GM06990 (cell line): ENCODE measurements around the gene NOSIP.

Experiments
- DNase-seq: peaks from one replicate; pipeline ENCODE4 v3.0.0-alpha.2; 2011; ENCODE audit not compliant: insufficient read length; ENCODE audit errors: extremely low read depth
- H3K27me3 ChIP-seq: replicated peaks from 2 replicates; pipeline ENCODE4 v1.6.0; 2011; ENCODE audit warnings: low read length; ENCODE audit not compliant: control insufficient read depth, insufficient read depth
- H3K36me3 ChIP-seq: 2 replicates; pipeline ENCODE4 v1.5.1; 2011; ENCODE audit warnings: low read length; ENCODE audit not compliant: control insufficient read depth, insufficient read depth
- H3K4me3 ChIP-seq: replicated peaks from 2 replicates; pipeline ENCODE4 v1.5.1; 2011; ENCODE audit warnings: low read depth, mild to moderate bottlenecking, control low read depth, low read length
- CTCF ChIP-seq: IDR thresholded peaks from 2 replicates; pipeline ENCODE4 v1.5.1; 2011; ENCODE audit warnings: low read length, control low read depth, mild to moderate bottlenecking, inconsistent platforms; ENCODE audit not compliant: insufficient read depth, poor library complexity, severe bottlenecking

NOSIP gene

GRCh38 chr19:49573425-49573824 lies 6.9 kb downstream of the NOSIP start:
- Histone ChIP-seq H3K4me3 (no peak overlapping the region), H3K27me3 (no peaks in the 10 kb centered on the region), H3K36me3 (no peaks in the 10 kb centered on the region; the same call in none of the 2 replicates)
- no peak for DNase-seq
- TF ChIP-seq CTCF: no peak

DNA sequence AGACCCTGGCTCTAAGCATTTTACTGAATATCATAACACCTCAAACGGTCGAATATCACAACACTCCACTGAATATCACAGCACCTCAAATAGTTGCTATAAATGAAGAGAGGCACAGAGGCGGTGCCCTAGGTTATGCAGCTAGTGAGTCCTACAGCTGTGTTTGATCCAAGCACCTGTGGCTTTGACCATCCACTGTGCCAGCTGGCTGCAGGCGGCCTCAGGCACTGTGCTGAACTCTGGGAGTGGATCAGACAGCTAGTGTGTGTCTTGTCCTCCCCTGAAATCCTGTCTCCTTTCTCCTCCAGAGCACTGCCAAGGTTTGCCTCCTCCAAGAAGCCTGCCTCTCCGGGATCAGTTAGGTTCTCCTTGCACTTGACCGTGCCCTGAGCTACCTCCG lies 7.3 kb downstream of the NOSIP start:
- no peak for DNase-seq

DNA sequence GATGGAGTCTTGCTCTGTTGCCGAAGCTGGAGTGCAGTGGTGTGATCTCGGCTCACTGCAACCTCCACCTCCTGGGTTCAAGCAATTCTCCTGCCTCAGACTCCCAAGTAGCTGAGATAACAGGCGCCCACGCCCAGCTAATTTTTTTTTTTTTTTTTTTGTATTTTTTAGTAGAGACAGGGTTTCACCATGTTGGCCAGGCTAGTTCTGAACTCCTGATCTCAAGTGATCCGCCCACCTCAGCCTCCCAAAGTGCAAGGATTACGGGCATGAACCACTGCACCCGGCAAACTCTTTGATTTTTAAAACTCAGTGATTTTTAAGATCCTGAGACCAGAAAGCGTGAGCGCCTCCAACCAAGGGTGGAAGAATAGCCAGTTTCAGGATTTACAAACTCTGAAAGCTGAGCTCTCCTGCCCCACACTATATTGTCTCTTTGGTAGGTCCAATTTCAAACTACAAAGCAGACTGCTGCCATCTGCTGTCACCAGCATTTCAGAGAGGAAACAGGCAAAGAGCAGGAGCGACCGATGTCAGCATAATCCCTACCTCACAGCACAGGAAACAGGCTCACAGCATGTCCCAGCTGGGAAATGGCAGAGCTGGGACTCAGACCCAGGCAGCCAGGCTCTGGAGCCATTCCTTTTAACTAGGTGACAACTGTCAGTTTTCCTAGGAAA lies 9.2 kb downstream of the NOSIP start:
- Histone ChIP-seq H3K4me3 (no peak overlapping the region), H3K36me3 (no peaks in the 10 kb centered on the region; the same call in none of the 2 replicates), H3K27me3 (no peaks in the 10 kb centered on the region)
- DNase-seq: no peak
- peak; percentile 8 for TF ChIP-seq CTCF

More for the DNA sequence above, 7.3 kb downstream of the NOSIP start:
- Histone ChIP-seq H3K4me3 (no peak overlapping the region), H3K27me3 (no peaks in the 10 kb centered on the region), H3K36me3 (no peaks in the 10 kb centered on the region; the same call in none of the 2 replicates)
- TF ChIP-seq CTCF: no peak

DNA sequence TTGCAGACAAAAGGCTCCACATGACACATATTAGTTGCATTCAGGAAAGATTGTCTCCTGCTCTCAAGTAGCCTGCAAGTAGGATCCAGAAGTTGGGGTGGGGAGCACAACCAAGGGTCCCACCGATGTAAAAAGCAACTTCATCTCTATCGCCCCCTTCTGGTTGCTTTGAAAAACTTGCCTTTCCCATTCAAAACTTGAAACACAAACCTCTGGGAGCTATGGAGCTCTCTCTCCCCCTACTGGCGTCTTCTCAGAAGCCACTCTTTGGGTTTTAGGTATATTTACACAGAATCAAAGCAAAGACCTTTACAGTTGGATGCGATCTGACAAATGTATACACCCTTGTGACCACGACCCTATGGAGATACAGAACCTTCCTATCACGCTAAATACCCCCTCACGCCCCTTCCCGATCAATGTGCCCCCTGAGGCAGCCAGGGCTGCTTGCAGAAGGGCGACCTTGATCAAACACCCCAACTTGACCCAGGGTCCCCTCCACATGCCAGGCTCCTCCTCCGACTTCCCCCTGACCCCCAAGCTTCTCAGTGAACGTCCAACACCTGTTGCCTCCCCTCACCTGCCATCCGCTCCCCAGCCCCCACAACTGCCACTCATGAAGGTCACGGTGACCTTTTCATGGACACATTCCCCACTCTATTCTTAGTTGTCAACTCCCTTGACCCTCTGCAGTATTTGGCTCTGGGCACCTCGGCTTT lies 10.1 kb downstream of the NOSIP start:
- peak; percentile 60 for DNase-seq
- Histone ChIP-seq H3K27me3 (no peaks in the 10 kb centered on the region), H3K4me3 (no peak overlapping the region), H3K36me3 (no peaks in the 10 kb centered on the region; the same call in none of the 2 replicates)
- TF ChIP-seq CTCF: peak; percentile 98

DNA sequence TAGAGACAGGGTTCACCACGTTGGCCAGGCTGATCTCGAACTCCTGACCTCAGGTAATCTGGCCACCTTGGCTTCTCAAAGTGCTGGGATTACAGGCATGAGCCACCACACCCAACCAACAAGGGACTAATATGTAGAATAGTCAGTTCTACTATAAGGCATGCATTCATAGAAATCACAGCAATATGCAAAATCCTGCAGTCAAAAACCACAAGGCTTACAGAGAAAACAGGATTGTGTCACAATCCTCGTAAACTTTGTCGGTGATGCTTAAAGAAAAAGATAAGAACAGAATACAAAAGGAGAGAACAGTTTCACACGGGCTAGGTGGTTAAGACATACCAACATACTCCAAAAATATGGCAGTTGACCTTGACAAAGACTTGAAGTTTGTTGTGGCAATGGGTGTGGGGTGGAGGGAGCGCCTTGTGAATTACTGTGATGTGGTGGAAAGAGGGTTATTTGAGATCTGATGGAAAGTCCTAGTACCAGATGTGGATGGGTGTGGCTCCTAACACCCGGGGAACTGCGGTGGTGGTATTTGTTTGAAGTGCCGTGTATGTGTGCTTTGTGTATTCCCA lies 12.4 kb downstream of the NOSIP start:
- no peak for TF ChIP-seq CTCF
- Histone ChIP-seq H3K4me3 (no peak overlapping the region), H3K36me3 (no peaks in the 10 kb centered on the region; the same call in 1 of the 2 replicates), H3K27me3 (no peaks in the 10 kb centered on the region)
- no peak for DNase-seq
